A549 (cell line): ENCODE results near the gene GTF3C1. TPM values are rescaled to one million over a fixed set of nuclear protein-coding genes. Genes with fewer than 3 reads are reported as not detected.

ENCODE experiments used
- ATAC-seq, 2 experiments: fragments of 200-7000 bp in 1 of 2; fragments of >200 bp in 1 of 2; cut with Nextera tagmentation in 1 of 2; cut with Tn5 transposase in 1 of 2; 3 replicates each; pipeline versions ENCODE4 v1.8.0 to v1.9.1; 2018 to 2020; ENCODE audit warnings: mild to moderate bottlenecking in 1 of 2, moderate library complexity in 1 of 2
- CTCF ChIA-PET: fragments of 300-600 bp; sonication (Branson Sonifier 250); formaldehyde crosslinking; extraction: SDS; loops from one replicate; lab custom pipeline; 2021; ENCODE audit warnings: antibody characterized with exemption, inconsistent platforms; lab: Yijun Ruan, JAX
- POLR2A ChIA-PET: fragments of 350-600 bp; formaldehyde crosslinking; extraction: SDS; loops from one replicate; lab custom pipeline; 2021; ENCODE audit warnings: antibody characterized with exemption, inconsistent platforms; lab: Yijun Ruan, JAX
- DNase-seq, 2 experiments: peaks; one replicate each; pipeline versions ENCODE4 v3.0.0 to v3.0.0-alpha.2; 2011 to 2016; ENCODE audit warnings: low read depth in 1 of 2, low spot score in 1 of 2
- FAIRE-seq: peaks from 2 replicates; lab custom pipeline; 2011; peaks lifted over from hg19 to GRCh38; lab: Jason Lieb, UNC
- H3K27ac ChIP-seq, 2 experiments: fragments of >200 bp; sonication (Bioruptor Twin); formaldehyde crosslinking; 3 replicates each; pipeline ENCODE4 v1.5.1; 2016 to 2017
- H3K4me1 ChIP-seq: fragments of >200 bp; sonication (Bioruptor Twin); formaldehyde crosslinking; 3 replicates; pipeline ENCODE4 v1.6.1; 2016
- H3K4me2 ChIP-seq: fragments of >200 bp; sonication (Bioruptor Twin); formaldehyde crosslinking; 3 replicates; pipeline ENCODE4 v1.6.1; 2016
- H3K4me3 ChIP-seq: fragments of >200 bp; sonication (Bioruptor Twin); formaldehyde crosslinking; 3 replicates; pipeline ENCODE4 v1.5.1; 2016
- H3K9me3 ChIP-seq: fragments of >200 bp; sonication (Bioruptor Twin); formaldehyde crosslinking; 3 replicates; pipeline ENCODE4 v1.6.1; 2016
- BHLHE40 ChIP-seq: IDR thresholded peaks from 2 replicates; pipeline ENCODE4 v1.6.1; 2012; ENCODE audit warnings: low read depth, low read length, inconsistent platforms
- CBX8 ChIP-seq: fragments of 200-600 bp; sonication (generic); IDR thresholded peaks from 2 replicates; pipeline ENCODE4 v1.6.1; 2016
- CEBPB ChIP-seq, 2 experiments: fragments of >200 bp in 1 of 2; sonication (Bioruptor Twin) in 1 of 2; formaldehyde crosslinking in 1 of 2; IDR thresholded peaks; 2 replicates each; pipeline ENCODE4 v1.6.1; 2012 to 2016
- CHD2 ChIP-seq: fragments of 150-350 bp; IDR thresholded peaks from 2 replicates; pipeline ENCODE4 v1.6.1; 2014; ENCODE audit warnings: low read length; ENCODE audit not compliant: partially characterized antibody
- CHD4 ChIP-seq: fragments of 200-600 bp; sonication (generic); IDR thresholded peaks from 2 replicates; pipeline ENCODE4 v1.6.1; 2016; ENCODE audit warnings: antibody characterized with exemption, mild to moderate bottlenecking, borderline replicate concordance
- CTCF ChIP-seq: fragments of >200 bp; sonication (Bioruptor Twin); formaldehyde crosslinking; IDR thresholded peaks from 3 replicates; pipeline ENCODE4 v1.5.1; 2016
- E2F6 ChIP-seq: IDR thresholded peaks from 2 replicates; pipeline ENCODE4 v1.6.1; 2012; ENCODE audit warnings: low read depth, borderline replicate concordance
- FOSB ChIP-seq: fragments of 250-450 bp; sonication (Bioruptor Pico); IDR thresholded peaks from 2 replicates; pipeline ENCODE4 v1.5.0; 2020; ENCODE audit warnings: mild to moderate bottlenecking, moderate library complexity
- FOSL2 ChIP-seq, 2 experiments: fragments of 450-650 bp in 1 of 2; fragments of >200 bp in 1 of 2; sonication (Bioruptor Twin) in 1 of 2; formaldehyde crosslinking; IDR thresholded peaks; 2 replicates each; pipeline versions ENCODE4 v1.5.0 to v1.6.1; 2016 to 2020; ENCODE audit warnings: mild to moderate bottlenecking in 1 of 2, moderate library complexity in 1 of 2
- FOXS1 ChIP-seq: fragments of 250-450 bp; sonication (Bioruptor Pico); IDR thresholded peaks from 2 replicates; pipeline ENCODE4 v1.5.0; 2020; ENCODE audit warnings: mild to moderate bottlenecking, moderate library complexity
- HES2 ChIP-seq: fragments of >200 bp; sonication (Bioruptor Twin); formaldehyde crosslinking; IDR thresholded peaks from 2 replicates; pipeline ENCODE4 v1.6.1; 2016
- HMGXB4 ChIP-seq: fragments of 250-450 bp; sonication (Bioruptor Pico); IDR thresholded peaks from 2 replicates; pipeline ENCODE4 v1.5.0; 2021; ENCODE audit warnings: mild to moderate bottlenecking, moderate library complexity, borderline replicate concordance
- KDM1A ChIP-seq: fragments of 200-600 bp; sonication (generic); IDR thresholded peaks from 2 replicates; pipeline ENCODE4 v1.6.1; 2016; ENCODE audit warnings: low read depth, mild to moderate bottlenecking
- KDM5A ChIP-seq: fragments of 200-600 bp; sonication (generic); IDR thresholded peaks from 2 replicates; pipeline ENCODE4 v1.6.1; 2016; ENCODE audit warnings: antibody characterized with exemption, mild to moderate bottlenecking
- NFE2L2 ChIP-seq: fragments of 150-350 bp; conservative IDR thresholded peaks from 2 replicates; pipeline ENCODE4 v1.6.1; 2014; ENCODE audit warnings: low read length
- PBX3 ChIP-seq: IDR thresholded peaks from 2 replicates; pipeline ENCODE4 v1.6.1; 2012
- POLR2A ChIP-seq: IDR thresholded peaks from 2 replicates; pipeline ENCODE4 v1.6.1; 2012; ENCODE audit warnings: mild to moderate bottlenecking, low read length
- RAD21 ChIP-seq, 2 experiments: fragments of >200 bp in 1 of 2; sonication (Bioruptor Twin) in 1 of 2; formaldehyde crosslinking in 1 of 2; IDR thresholded peaks in 1 of 2; conservative IDR thresholded peaks in 1 of 2; 2 replicates in 1 of 2; 3 replicates in 1 of 2; pipeline ENCODE4 v1.6.1; 2012 to 2018; ENCODE audit warnings: inconsistent platforms in 1 of 2
- RCOR1 ChIP-seq: fragments of 150-350 bp; IDR thresholded peaks from 2 replicates; pipeline ENCODE4 v1.6.1; 2014; ENCODE audit warnings: antibody characterized with exemption, low read length, low read depth
- RNF2 ChIP-seq: fragments of 200-600 bp; sonication (generic); IDR thresholded peaks from 2 replicates; pipeline ENCODE4 v1.6.1; 2016; ENCODE audit warnings: low read depth, mild to moderate bottlenecking, antibody characterized with exemption, moderate library complexity, borderline replicate concordance
- ZC3H11A ChIP-seq: fragments of 450-650 bp; IDR thresholded peaks from 2 replicates; pipeline ENCODE4 v1.6.1; 2014; ENCODE audit warnings: antibody characterized with exemption, mild to moderate bottlenecking
- ZFP36 ChIP-seq: fragments of 450-650 bp; IDR thresholded peaks from 2 replicates; pipeline ENCODE4 v1.6.1; 2014; ENCODE audit warnings: borderline replicate concordance; ENCODE audit not compliant: partially characterized antibody
- ZNF302 ChIP-seq: fragments of 250-450 bp; sonication (Bioruptor Pico); IDR thresholded peaks from 2 replicates; pipeline ENCODE4 v1.9.0; 2021; ENCODE audit warnings: inconsistent platforms, mild to moderate bottlenecking, moderate library complexity
- WGBS: methylation state at CpG from one replicate; pipeline ENCODE4 v1.1.6; 2017; ENCODE audit errors: missing lambda C conversion rate; 5-methylcytosine and 5-hydroxymethylcytosine counted together
- polyA plus RNA-seq, 4 experiments: library from polyadenylated mRNA; depleted of rRNA in 3 of 4; stranded (reverse); fragments of >200 nt; fragmentation: RNase III in 1 of 4; extraction: RNeasy Plus Mini Kit Qiagen cat#74134 plus additional on column Dnase treatment in 1 of 4; gene quantifications; 2 replicates in 3 of 4; 3 replicates in 1 of 4; pipeline ENCODE4 v1.2.3, GENCODE V29; 2011 to 2017

The GTF3C1 gene
- polyA plus RNA-seq, 2 of the 4 experiments (the other 2 are of a cell fraction), result 41.6 to 54.2 TPM

- H3K27ac ChIP-seq, result no peak overlapping the region
- H3K4me1 ChIP-seq, result no peaks in the 10 kb centered on the region
- CTCF ChIA-PET, result no interaction called here
- no peaks in the 10 kb centered on the region for H3K9me3 ChIP-seq
- DNase-seq, result no peak
- no peak for TF ChIP-seq RCOR1
- TF ChIP-seq PBX3, result no peak
- no peak for TF ChIP-seq FOSL2 (IDR thresholded peaks at IDR 0.05)
- no peak for TF ChIP-seq FOSL2 (CRISPR knock-in tag; IDR thresholded peaks at IDR 0.05)
- TF ChIP-seq CHD4, result no peak
- no peak for TF ChIP-seq ZNF302 (CRISPR knock-in tag)
- TF ChIP-seq CHD2, result no peak
- TF ChIP-seq RAD21 (conservative IDR thresholded peaks at IDR 0.05 in 1 of 2, IDR thresholded peaks at IDR 0.05 in 1 of 2), result no peak
- no peak for TF ChIP-seq HMGXB4 (CRISPR knock-in tag)
- no peak for TF ChIP-seq POLR2A
- TF ChIP-seq CEBPB (IDR thresholded peaks at IDR 0.05), result no peak
- TF ChIP-seq FOXS1, result no peak
- no peak for TF ChIP-seq CBX8
- no peak for TF ChIP-seq ZFP36
- no peak for TF ChIP-seq HES2
- TF ChIP-seq ZC3H11A, result no peak
- TF ChIP-seq, all 56 proteins: peak for 0
- POLR2A ChIA-PET, result no interaction called here
- Histone ChIP-seq H3K4me2 (no peak overlapping the region), H3K4me3 (no peak overlapping the region)
- no peak for FAIRE-seq
- 91% methylated on average over 8 of the region's 9 CpGs for WGBS
- ATAC-seq, result no peak
These were observed 76.4 kb downstream of the GTF3C1 start for GRCh38 chr16:27473101-27473900.

GRCh38 chr16:27472091-27473020 is 77.4 kb downstream of the GTF3C1 start:
- WGBS, result 93% methylated on average over 15 of the region's 15 CpGs
- H3K27ac ChIP-seq, result no peak overlapping the region
- no peaks in the 10 kb centered on the region for H3K4me1 ChIP-seq
- ChIA-PET CTCF (interaction anchor here (1.1 kb wide), 1 partner anchor 23 kb away, joined by 3 read pairs; no protein-coding TSS in a partner anchor), POLR2A (no interaction called here)
- no peak overlapping the region for H3K4me2 ChIP-seq
- H3K9me3 ChIP-seq, result no peaks in the 10 kb centered on the region
- H3K4me3 ChIP-seq, result no peak overlapping the region
- DNase-seq (no peak), ATAC-seq (no peak), FAIRE-seq (no peak)
- TF ChIP-seq KDM1A (no peak), PBX3 (no peak), CEBPB (IDR thresholded peaks at IDR 0.05) (no peak), NFE2L2 (no peak), CTCF (no peak), E2F6 (no peak), RNF2 (no peak), KDM5A (no peak), ZNF302 (CRISPR knock-in tag) (no peak), BHLHE40 (no peak), FOSB (CRISPR knock-in tag) (no peak)
